HG03521 (cell line): Measurements from ENCODE around the gene GIT1.

ENCODE experiments used
- ATAC-seq: cut with Tn5 transposase; IDR thresholded peaks from one replicate; pipeline ENCODE4 v1.9.1; 2021; ENCODE audit warnings: mild to moderate bottlenecking, moderate library complexity; ENCODE audit not compliant: unreplicated experiment

Gene GIT1

GRCh38 chr17:29615492-29616299 is 26.2 kb upstream of the GIT1 start:
- ATAC-seq = no peak

- no peak for ATAC-seq
These were observed 25.6 kb upstream of the GIT1 start for GRCh38 chr17:29615048-29615385.

- no peak for ATAC-seq
These were observed 25.1 kb upstream of the GIT1 start for GRCh38 chr17:29614349-29615047.

- ATAC-seq = no peak
These were observed 24.4 kb upstream of the GIT1 start for GRCh38 chr17:29613856-29614255.

GRCh38 chr17:29613352-29613837 is 23.9 kb upstream of the GIT1 start:
- no peak for ATAC-seq

GRCh38 chr17:29612404-29613280 is 23.2 kb upstream of the GIT1 start:
- no peak for ATAC-seq

- no peak for ATAC-seq
These were observed 22.6 kb upstream of the GIT1 start for GRCh38 chr17:29612094-29612403.

- ATAC-seq = no peak
These were observed 22.1 kb upstream of the GIT1 start for GRCh38 chr17:29611351-29612093.

GRCh38 chr17:29610395-29610794 is 20.9 kb upstream of the GIT1 start:
- ATAC-seq = no peak

GRCh38 chr17:29608986-29609385 is 19.5 kb upstream of the GIT1 start:
- no peak for ATAC-seq

- ATAC-seq = no peak
These were observed 18.2 kb upstream of the GIT1 start for GRCh38 chr17:29607557-29608195.

- ATAC-seq = no peak
These were observed 13.7 kb upstream of the GIT1 start for GRCh38 chr17:29603109-29603674.

- no peak for ATAC-seq
These were observed 8.1 kb upstream of the GIT1 start for GRCh38 chr17:29597361-29598172.

- ATAC-seq = no peak
These were observed 7.4 kb upstream of the GIT1 start for GRCh38 chr17:29596811-29597210.

GRCh38 chr17:29595943-29596774 is 6.7 kb upstream of the GIT1 start:
- ATAC-seq = no peak

GRCh38 chr17:29595107-29595942 is 5.9 kb upstream of the GIT1 start:
- no peak for ATAC-seq

GRCh38 chr17:29594519-29595090 is 5.2 kb upstream of the GIT1 start:
- no peak for ATAC-seq
